ENCODE measurements around the gene DLG4.
A peak's percentile ranks its signal among the peaks of the same experiment; 100 is the strongest.
"Not testable (repeated sequence)": the region's sequence is repeated elsewhere in the genome, so short reads cannot be mapped to it uniquely, and the experiment has no call there.

The DLG4 gene

DNA sequence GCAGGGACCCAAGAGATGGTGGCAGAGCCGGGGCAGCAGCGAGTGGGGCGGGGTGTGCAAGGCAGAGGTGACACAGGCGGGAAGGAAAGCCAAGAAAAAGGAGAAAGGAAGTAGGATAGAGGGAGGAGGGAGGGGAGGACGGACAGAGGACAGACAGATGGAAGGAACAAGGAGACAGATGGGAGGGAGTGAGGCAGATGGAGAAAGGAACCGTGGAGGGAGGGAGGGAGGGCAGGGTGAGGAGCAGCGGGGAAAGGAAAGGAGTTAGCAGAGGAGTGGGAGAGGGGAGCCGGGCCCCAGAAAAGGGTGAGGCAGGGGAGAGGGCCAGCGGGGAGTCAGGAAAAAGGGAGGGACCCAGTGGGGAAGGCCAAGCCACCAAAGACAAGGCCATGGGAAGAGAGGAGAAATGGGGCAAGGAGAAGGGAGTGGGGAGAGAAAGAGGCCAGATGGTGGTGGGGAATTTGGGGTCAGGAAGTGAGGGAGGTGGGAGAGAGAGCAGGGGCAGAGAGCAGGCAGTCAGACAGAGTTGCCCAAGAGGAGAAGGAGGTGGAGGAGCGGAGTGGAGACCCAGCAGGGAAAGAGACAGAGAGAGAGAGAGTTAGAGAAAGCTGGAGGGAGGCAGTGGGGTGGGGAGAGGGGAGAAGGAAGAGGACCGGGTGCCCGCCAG lies 27.2 kb downstream of the DLG4 start:
- DNase-seq (ENCODE audit: insufficient read length, low spot score) (no peak), FAIRE-seq (no peak)

DNA sequence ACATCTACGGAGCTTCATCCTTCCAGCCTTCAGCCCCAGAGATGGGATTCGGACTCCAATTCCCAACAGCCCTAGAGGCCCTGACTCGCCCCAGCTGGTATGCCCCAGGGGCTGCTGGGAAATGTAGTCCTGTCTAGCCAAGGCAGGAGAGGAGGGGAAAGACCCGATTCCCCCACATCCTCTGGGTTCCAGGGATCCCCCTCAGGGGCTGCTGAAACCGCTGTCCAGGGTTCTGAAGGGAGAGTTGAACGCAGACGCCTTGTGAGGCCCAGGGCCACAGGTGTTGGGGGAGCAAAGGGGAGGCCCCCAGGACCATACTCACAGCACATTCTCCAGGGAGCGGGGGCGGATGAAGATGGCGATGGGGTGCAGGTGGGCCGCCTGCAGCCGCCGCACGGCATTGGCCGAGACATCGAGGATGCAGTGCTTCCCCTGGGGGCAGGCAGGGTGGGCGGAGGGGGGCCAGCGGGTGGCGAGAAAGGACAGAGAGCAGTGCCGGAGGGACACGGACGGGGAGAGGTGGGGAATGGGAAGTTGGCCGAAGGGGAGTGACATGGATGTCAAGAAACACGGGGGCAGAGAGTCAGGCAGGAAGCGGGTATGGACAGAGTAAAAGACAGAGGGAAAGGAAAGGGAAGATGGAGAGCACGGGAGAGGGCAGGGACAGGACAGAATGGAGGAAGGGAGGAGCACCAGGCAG lies 27.9 kb downstream of the DLG4 start:
- FAIRE-seq = no peak
- peak; percentile 81 for DNase-seq (ENCODE audit: insufficient read length, low spot score)

DNA sequence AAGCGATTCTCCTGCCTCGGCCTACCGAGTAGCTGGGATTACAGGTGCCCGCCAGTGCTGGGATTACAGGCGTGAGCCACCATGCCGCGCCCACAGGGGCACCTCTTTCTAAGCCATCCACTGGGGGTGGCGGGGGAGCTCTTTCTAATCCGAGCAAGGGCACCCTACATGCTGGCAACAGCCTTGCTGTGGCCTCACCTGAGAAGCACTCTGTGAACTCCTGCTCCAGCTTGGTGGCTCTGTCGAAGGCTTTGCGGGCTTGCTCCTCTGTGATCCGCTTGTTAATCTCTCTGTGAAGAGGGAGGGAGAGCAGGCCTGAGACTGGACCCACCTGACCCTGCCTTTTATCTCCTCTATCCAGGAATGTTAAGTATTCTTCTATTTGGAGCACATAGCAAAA lies 28.6 kb downstream of the DLG4 start:
- FAIRE-seq (no peak), DNase-seq (ENCODE audit: insufficient read length, low spot score) (no peak)

DNA sequence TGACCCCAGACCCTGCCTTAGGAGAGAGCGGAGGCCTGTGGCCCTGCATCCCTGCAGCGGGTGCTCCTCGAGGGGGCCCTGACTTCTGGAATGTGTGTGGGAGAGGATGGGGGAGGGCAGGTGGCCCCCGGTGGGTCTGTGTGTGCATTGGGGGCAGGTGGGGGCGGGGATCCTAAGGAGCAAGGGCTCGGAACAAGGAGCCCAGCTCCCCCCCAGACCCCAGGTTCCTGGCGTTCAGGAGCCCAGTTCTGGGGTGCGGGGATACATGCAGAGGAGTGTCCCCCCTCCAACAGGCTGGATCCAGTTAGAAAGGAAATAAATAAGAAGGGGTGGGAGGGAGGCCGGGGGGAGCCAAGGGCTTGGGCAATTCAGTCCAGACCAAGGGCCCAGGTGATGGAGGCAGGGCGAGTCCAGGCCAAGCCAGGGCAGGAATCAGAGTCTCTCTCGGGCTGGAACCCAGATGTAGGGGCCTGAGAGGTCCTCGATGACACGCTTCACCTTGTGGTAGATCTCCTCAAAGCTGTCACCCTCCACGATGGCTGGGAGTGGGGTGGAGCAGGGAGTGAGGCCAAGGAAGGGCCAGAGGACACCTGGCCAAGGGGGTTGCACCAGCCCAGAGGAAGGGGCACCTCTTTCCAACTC lies 29.2 kb downstream of the DLG4 start:
- no peak for FAIRE-seq

DNA sequence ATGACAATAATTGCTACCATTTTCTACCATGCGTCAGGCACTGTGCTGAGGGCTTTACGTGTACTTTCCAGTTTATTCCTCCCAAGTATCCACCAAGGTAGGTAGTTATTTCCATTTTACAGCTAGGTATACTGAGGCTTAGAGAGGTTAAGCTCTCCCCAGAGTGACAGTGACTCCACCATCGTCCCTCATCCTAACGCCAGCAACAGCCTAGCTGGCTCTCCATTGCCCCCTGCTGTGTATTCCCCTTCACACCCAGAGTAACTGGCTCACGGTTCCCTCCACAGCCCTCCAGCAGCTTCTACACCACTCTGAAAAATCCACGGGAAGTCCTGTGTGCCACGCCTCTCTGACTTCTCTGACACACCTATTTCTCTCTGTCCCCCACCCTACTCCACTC lies 33.4 kb downstream of the DLG4 start:
- DNase-seq (ENCODE audit: insufficient read length, low spot score) = no peak
- no peak for FAIRE-seq

More for the DNA sequence above, 29.2 kb downstream of the DLG4 start:
- no peak for DNase-seq (ENCODE audit: insufficient read length, low spot score)

DNA sequence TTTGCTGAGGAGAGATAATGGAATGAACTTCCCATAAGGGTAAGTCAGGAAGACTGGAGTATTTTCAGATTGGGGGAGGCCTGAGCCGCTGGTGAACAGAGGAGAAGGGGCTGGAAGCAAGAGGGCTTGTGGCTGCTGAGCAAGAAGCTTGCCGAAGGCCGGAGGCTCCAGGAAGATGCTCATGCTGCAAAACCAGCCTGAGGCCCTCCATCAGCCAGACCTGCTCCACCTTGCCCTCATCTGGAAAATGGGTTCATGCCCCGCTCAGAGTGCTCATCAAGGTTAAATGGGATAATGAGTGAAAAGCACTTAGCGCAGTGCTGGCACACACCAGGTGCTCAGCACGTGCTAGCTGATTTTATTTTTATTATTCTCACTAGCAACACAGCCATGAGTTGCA lies 35.0 kb downstream of the DLG4 start:
- no peak for FAIRE-seq
- DNase-seq (ENCODE audit: insufficient read length, low spot score) = no peak

DNA sequence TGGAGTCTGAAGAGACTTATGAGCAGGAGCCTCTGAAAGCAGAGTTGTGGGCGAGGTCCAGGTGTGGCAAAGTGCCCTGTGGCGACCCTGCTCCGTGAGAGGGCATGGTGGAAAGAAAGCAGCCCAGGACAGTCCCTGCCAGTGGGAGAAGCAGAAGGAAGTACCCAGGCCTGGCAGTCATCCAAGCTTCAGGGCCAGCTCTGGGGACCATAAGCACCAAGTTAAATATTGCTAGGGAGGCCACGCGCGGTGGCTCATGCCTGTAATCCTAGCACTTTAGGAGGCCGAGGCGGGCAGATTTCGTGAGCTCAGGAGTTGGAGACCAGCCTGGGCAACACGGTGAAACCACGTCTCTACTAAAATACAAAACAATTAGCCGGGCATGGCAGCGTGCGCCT lies 35.5 kb downstream of the DLG4 start:
- FAIRE-seq (no peak), DNase-seq (ENCODE audit: insufficient read length, low spot score) (no peak)

DNA sequence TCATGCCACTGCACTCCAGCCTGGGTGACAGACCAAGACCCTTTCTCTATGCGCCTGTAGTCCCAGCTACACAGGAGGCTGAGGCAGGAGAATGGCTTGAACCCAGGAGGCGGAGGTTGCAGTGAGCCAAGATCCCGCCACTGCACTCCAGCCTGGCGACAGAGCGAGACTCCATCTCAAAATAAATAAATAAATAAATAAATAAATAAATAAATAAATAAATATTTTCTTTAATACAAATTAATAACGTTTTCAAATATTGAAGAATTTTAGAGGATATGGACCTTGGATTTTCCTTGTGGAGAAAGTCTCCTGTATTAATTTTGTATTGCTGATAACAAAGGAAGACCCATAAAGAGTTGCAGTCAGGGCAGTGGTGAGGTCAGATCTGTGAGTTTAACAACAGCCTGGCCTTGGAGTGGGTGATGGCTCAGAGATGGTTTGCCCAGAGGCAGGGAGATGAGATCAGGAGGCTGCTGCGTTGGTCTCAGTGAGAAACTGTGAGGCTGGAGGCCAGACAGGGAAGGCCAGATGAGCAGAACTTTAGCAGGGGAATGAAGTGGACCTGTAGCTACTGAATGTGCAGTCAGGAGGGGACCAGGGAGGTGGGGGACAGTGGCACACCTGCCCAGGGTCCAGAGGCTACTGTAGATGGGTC lies 36.1 kb downstream of the DLG4 start:
- DNase-seq (ENCODE audit: insufficient read length, low spot score) (no peak), FAIRE-seq (no peak)

DNA sequence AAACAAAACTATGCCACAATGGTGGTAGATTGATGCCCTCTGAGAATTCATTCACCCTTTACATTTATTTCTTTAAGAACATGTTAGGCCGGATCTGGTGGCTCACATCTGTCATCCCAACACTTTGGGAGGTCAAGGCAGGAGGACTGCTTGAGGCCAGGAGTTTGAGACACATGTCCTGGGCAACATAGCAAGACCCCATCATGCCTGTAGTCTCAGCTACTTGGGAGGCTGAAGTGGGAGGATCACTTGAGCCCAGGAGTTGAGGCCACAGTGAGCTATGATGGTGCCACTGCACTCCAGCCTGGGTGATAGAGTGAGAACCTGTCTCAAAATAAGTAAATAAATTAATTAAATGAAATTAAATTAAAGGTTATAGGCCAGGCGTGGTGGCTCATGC lies 37.5 kb downstream of the DLG4 start:
- not testable (repeated sequence) for FAIRE-seq; DNase-seq (ENCODE audit: insufficient read length, low spot score)

DNA sequence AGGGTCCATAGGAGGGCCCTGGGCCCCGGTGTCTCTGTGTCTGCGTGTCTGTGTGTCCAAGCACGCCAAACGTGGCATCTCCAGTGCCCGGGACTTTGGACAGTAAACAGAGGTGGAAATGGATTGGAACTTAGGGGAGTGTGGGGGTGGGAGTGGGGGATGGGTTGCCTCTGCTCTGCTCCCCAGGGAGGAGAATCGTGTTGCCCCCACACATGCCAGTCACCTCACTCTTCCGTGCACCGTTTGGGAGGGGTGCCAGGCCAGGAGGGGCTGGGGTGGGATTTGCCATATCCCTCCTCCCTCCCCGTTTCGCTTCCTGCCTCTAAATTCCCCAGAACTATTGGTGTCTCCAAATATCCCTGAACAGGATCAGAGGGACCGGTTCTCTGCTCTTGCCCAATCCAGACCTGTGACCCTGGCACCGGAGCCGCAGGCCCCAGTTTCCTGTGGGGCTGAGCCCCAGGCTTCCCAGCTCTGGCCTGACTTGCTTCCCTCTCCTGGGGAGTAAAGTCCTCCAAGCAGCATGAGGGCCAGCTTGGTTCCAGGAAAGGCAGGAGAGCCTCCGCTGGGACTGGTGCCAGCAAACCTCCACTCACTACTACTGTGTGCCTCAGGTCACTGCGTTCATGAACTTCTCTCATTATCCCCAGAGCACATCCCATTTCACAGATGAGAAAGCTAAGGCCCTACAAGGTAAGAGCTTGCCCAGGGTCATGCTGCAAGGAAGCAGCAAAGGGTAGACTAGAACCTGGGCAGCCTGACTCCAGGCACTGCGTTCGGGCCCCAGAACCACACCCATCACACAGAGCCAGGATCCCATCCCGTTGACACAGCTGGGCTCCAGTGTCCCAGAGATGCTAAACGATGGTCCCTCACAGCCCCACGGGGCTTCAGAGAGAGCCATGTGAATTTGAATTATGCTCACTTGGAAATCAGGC lies 40.0 kb downstream of the DLG4 start, which contains the start of gene ASGR1:
TSS of gene ASGR1 (minus strand) at position 54 of the 938 bp plus-strand sequence. CDS start 807 bp downstream, outside the sequence.
- DNase-seq (ENCODE audit: insufficient read length, low spot score) (no peak), FAIRE-seq (no peak)

DNA sequence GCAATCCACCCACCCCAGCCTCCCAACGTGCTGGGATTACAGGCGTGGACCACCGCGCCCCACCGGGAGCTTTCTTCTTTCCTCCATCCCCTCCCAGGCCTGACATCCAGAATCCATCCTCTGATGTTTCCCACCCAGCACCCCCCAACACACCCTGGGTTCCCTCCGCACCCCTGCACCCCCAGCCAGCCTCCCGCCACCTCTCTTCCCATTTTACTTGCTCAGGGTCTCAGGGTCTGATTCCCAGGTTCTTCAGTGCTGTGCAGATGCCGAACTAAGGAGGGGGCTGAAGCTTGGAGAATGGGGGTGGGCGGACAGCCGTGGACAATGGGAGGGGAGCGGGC lies 40.7 kb downstream of the DLG4 start:
- FAIRE-seq = no peak
- no peak for DNase-seq (ENCODE audit: insufficient read length, low spot score)

DNA sequence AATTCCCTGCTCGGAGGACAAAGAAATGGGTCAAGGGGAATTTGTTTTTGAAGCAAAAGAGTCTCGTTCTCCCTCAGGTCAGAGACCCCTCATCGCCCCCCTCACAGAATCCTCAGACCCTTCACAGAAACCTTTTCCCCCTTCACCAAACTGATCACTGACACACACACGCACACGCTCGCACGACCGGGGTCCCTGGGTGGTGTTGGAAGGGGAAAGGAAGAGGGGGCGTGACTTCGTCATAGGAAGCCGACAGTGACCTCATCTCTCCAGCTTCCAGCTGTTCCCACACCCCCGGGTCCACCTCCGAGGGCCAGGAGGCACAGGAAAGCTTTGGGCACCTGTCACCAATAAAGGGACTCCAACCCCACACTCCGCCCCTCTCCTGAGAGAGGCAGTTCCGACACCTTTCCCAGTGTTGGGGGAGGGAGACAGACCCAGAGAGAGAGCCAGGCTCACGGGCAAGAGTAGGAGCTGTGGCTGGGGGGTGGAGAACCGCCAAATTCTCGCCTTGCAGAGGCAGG lies 41.6 kb downstream of the DLG4 start:
- peak; percentile 67 for DNase-seq (ENCODE audit: insufficient read length, low spot score)
- FAIRE-seq = peak; percentile 16

DNA sequence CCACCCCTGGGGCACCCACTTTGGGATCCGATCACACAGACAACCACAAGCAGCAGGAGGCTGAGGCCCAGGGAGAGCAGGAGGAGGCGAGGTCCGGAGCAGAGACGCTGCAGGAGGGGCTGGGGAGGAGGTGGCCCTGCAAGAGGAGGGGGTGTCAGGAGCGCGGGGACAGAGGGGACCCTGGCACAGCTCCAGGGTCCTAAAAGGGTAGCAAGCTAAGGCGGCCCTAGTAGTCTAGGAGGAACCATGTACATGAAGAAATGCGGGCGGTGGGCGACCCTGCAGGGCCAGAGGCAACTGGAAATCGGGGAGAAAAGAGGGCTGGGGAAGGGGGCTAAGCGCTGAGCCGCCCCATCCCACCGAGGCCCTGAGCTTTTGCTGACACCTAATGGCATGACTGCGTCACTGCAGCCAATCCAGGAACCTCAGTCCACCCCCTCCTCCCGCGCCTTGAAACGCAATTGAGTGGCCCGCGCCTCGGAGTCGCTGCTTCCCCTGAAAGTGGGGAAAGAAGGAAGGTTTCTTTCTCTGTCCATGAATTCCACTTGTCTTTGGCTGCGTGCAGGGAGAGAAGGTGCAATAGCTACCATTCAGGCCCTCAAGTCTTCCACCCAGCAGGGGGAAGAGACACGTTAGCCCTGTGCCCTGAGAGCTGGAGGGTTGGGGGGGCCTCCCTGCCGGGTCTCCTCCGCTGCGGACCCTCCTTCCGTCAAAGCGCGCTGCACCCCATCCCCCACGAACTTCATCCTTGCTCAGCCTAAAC lies 42.3 kb downstream of the DLG4 start:
- FAIRE-seq = peak; percentile 9
- peak; percentile 90 for DNase-seq (ENCODE audit: insufficient read length, low spot score)

DNA sequence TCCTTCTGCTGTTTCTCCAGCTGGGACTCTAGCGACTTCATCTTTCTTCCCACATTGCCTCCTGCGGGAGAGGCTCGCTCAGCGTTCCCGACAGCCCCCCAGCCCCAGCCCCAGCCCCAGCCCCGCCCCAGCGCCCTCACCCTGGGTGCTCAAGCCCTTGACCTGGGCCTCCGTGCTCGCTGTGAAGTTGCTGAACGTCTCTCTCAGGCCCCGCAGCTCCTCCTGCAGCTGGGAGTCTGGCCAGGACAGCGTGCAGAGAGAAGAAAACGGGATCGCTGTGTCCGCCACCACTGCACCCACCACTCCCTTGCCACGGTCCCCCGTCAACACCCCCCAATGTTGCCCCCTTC lies 42.8 kb downstream of the DLG4 start:
- DNase-seq (ENCODE audit: insufficient read length, low spot score) (no peak), FAIRE-seq (no peak)

DNA sequence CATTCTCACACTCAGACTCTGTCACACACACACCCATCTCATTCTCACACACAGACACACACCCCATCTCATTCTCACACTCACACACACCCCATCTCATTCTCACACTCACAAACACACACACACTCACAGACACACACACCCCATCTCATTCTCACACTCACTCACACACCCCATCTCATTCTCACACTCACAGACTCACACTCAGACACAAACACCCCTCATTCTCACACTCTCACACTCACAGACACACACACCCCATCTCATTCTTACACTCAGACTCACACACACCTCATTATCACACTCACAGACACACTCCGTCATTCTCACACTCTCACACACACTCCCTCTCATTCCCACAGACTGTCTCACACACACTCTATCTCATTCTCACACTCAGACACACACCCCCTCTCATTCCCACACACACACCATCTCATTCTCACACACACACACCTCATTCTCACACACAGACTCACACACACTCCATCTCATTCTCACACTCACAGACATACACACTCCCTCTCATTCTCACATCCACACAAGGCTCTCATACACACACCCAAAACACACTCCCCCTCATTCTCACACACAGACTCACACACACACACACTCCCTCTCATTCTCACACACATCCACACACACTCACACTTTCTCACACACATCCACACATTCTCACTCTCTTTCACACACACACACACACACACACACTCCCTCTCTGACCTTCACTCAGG lies 43.4 kb downstream of the DLG4 start:
- DNase-seq (ENCODE audit: insufficient read length, low spot score) (no peak), FAIRE-seq (no peak)

DNA sequence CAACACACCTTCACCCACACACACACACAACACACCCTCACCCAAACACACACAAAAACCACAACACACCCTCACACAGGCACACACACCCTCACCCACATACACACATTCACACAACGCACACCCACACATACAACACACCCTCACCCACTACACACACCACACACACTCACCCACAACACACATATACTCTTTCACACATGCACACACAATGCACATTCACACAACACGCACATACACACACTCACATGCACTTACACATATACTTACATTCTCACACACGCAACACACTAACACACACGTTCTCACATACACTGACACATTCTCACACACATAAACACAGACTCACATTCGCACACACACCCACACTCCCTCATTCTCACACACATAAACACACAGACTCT lies 44.3 kb downstream of the DLG4 start:
- FAIRE-seq = peak; percentile 99

DNA sequence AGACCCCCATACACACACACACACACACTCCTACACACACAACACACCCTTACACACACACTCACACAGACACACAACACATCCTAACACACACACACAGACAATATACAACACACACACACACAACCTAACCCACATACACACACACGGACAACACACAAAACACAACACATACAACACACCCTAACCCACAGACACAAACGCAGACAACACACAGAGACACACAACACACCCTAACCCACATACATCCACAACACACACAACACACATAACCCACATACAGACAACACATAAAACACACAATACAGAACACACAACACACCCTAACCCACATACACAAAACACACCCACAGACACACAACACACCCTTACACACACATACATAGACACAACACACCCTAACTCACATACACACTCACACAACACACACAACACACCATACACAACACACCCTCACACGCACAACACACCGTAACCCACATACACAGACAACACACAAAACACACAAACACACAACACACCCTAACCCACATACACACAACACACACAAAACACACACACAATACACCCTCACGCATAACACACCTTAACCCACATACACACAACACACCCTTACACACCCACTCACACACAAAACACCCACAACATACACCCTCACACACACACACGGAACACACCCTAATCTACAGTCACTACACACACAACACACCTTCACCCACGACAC lies 44.9 kb downstream of the DLG4 start:
- DNase-seq (ENCODE audit: insufficient read length, low spot score) (no peak), FAIRE-seq (no peak)

More for the DNA sequence above, 44.3 kb downstream of the DLG4 start:
- DNase-seq (ENCODE audit: insufficient read length, low spot score) = no peak
